GM19395 (cell line): ENCODE measurements around the gene S100A13.
"Not testable (repeated sequence)": the region's sequence is repeated elsewhere in the genome, so short reads cannot be mapped to it uniquely, and the experiment has no call there.

Source experiments
- ATAC-seq: cut with Tn5 transposase; IDR thresholded peaks from one replicate; pipeline ENCODE4 v1.9.1; 2021; ENCODE audit warnings: mild to moderate bottlenecking, moderate library complexity; ENCODE audit not compliant: unreplicated experiment

The S100A13 gene

GRCh38 chr1:153649137-153649862 lies 22.0 kb upstream of the S100A13 start:
- ATAC-seq, result no peak

GRCh38 chr1:153648000-153648643 lies 20.8 kb upstream of the S100A13 start:
- no peak for ATAC-seq

GRCh38 chr1:153647346-153647714 lies 20.0 kb upstream of the S100A13 start:
- no peak for ATAC-seq

GRCh38 chr1:153646672-153647345 lies 19.5 kb upstream of the S100A13 start:
- ATAC-seq, result no peak

- ATAC-seq, result no peak
These were observed 16.5 kb upstream of the S100A13 start for GRCh38 chr1:153643816-153644215.

GRCh38 chr1:153643100-153643499 lies 15.8 kb upstream of the S100A13 start:
- no peak for ATAC-seq

GRCh38 chr1:153642161-153642560 lies 14.9 kb upstream of the S100A13 start:
- no peak for ATAC-seq

GRCh38 chr1:153640861-153641260 lies 13.6 kb upstream of the S100A13 start:
- no peak for ATAC-seq

GRCh38 chr1:153640213-153640612 lies 12.9 kb upstream of the S100A13 start:
- not testable (repeated sequence) for ATAC-seq

GRCh38 chr1:153639280-153639679 lies 12.0 kb upstream of the S100A13 start:
- no peak for ATAC-seq

GRCh38 chr1:153638261-153638660 lies 11.0 kb upstream of the S100A13 start:
- ATAC-seq, result no peak

GRCh38 chr1:153636312-153636711 lies 9.0 kb upstream of the S100A13 start:
- ATAC-seq, result no peak

GRCh38 chr1:153635872-153636271 lies 8.6 kb upstream of the S100A13 start:
- no peak for ATAC-seq

- ATAC-seq, result peak; percentile 91
These were observed 6.7 kb upstream of the S100A13 start, which contains the start of gene CHTOP for GRCh38 chr1:153633754-153634665. Gene CHTOP (plus strand): TSS chr1:153634066. CDS start chr1:153636589, 2,523 bp downstream.

GRCh38 chr1:153633161-153633753 lies 6.0 kb upstream of the S100A13 start:
- ATAC-seq, result no peak

GRCh38 chr1:153631047-153632022 lies 4.0 kb upstream of the S100A13 start:
- no peak for ATAC-seq

- no peak for ATAC-seq
These were observed 3.1 kb upstream of the S100A13 start for GRCh38 chr1:153630384-153630783.

GRCh38 chr1:153629971-153630370 lies 2.7 kb upstream of the S100A13 start:
- ATAC-seq, result no peak

- ATAC-seq, result no peak
These were observed 2.0 kb upstream of the S100A13 start for GRCh38 chr1:153629343-153629665.
